ENCODE results near the gene FKBP11.

The FKBP11 gene

DNA sequence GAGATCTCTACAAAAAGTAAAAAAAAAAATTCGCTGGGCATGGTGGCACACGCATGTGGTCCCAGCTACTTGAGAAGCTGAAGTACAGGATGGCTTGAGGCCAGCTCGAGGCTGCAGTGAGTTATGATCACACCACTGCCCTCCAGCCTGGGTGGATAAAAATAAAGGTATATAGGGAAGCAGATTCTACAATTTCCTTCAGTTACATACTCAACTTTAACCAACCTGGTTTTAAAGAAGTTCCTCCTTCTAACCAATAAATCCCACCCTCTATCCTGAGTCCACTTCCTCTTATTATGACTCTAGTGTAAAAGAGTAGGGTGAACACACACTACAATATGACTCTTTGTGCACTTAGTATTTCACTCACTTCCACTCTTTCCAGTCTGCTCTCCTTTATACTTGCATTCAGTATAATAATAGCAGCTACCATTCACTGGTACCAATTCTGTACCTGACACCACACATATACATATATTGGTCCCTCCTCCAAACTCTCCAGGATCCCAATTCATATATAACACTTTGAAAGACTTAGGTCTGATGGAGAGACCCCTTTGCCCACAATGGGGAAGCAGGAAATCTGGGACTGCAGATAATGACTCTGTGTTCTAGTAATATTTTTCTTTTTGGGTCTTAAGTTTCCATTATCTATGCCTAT, 29.7 kb upstream of the FKBP11 start:
- in situ Hi-C loops (cut with HindIII; ENCODE audit: low sequenced_read_pairs), result no loop called here
- TF ChIP-seq, protein P1, sequence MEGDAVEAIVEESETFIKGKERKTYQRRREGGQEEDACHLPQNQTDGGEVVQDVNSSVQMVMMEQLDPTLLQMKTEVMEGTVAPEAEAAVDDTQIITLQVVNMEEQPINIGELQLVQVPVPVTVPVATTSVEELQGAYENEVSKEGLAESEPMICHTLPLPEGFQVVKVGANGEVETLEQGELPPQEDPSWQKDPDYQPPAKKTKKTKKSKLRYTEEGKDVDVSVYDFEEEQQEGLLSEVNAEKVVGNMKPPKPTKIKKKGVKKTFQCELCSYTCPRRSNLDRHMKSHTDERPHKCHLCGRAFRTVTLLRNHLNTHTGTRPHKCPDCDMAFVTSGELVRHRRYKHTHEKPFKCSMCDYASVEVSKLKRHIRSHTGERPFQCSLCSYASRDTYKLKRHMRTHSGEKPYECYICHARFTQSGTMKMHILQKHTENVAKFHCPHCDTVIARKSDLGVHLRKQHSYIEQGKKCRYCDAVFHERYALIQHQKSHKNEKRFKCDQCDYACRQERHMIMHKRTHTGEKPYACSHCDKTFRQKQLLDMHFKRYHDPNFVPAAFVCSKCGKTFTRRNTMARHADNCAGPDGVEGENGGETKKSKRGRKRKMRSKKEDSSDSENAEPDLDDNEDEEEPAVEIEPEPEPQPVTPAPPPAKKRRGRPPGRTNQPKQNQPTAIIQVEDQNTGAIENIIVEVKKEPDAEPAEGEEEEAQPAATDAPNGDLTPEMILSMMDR (IDR thresholded peaks at IDR 0.05; ENCODE audit: low read depth, low read length, missing control alignments), result no peak
- no peak for DNase-seq (ENCODE audit: low read depth)
- no peak overlapping the region for H3K4me3 ChIP-seq (ENCODE audit: low read depth, low read length)

DNA sequence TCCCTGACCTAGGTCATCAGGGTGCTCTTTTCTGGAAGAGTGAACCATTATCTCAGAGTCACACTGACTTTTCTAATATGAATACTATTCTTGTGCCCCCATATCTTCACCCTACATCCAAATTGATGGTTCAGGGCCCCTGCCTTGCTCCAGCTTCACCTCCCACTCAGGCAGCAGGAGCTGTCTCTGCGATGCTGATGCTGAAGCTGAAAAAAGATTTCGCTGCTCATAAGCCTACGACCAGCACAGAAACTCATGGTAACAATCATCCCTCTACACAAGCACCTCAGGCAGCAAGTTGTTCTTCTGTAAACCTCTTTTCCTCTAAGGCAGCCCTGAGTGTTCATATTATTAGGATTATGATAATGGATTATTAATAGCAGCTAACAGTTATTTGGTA, 28.8 kb upstream of the FKBP11 start:
- no peak for DNase-seq (ENCODE audit: low read depth)
- TF ChIP-seq, protein P1 (IDR thresholded peaks at IDR 0.05; ENCODE audit: low read depth, low read length, missing control alignments), result no peak
- H3K4me3 ChIP-seq (ENCODE audit: low read depth, low read length), result no peak overlapping the region
- in situ Hi-C loops (cut with HindIII; ENCODE audit: low sequenced_read_pairs), result no loop called here

DNA sequence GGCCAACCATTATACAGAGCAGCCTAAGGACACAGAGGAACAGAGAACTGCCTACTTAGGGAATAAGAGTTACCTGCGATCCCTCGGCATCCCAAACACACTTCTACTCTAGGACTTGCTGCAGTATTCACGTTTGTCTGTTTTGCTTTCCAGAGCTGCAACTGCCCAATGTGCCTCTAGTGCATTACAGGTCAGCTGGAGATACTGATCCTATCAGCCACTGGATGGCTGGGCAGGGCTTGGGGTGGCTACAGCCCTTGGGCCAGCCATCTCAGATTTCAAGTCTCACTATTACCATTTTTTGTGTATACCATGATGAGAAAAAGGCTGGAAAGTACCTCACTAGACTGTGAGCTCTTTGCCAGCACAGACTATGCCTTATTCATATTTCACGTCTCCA, 27.4 kb upstream of the FKBP11 start:
- DNase-seq (ENCODE audit: low read depth), result no peak
- in situ Hi-C loops (cut with HindIII; ENCODE audit: low sequenced_read_pairs), result no loop called here
- TF ChIP-seq, protein P1 (IDR thresholded peaks at IDR 0.05; ENCODE audit: low read depth, low read length, missing control alignments), result no peak
- no peak overlapping the region for H3K4me3 ChIP-seq (ENCODE audit: low read depth, low read length)

DNA sequence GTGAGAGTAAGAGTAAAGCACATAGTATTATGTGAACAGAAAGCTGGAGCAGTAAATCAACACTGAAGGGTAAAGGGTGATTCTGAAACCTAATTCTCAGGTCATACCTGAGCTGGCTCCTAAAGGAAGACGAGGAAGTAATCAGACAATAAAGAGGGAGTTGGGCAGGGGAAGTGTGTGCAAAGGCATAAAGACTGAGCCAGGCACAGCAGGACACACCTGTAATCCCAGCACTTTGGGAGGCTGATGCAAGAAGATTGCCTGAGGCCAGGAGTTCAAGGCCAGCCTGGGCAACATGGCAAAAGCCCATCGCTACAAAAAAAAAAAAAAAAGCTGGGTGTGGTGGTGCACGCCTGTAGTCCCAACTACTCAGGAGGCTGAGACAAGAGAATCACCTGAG, 22.4 kb upstream of the FKBP11 start:
- TF ChIP-seq, protein P1 (IDR thresholded peaks at IDR 0.05; ENCODE audit: low read depth, low read length, missing control alignments), result no peak
- in situ Hi-C loops (cut with HindIII; ENCODE audit: low sequenced_read_pairs), result no loop called here
- no peak overlapping the region for H3K4me3 ChIP-seq (ENCODE audit: low read depth, low read length)
- DNase-seq (ENCODE audit: low read depth), result no peak

DNA sequence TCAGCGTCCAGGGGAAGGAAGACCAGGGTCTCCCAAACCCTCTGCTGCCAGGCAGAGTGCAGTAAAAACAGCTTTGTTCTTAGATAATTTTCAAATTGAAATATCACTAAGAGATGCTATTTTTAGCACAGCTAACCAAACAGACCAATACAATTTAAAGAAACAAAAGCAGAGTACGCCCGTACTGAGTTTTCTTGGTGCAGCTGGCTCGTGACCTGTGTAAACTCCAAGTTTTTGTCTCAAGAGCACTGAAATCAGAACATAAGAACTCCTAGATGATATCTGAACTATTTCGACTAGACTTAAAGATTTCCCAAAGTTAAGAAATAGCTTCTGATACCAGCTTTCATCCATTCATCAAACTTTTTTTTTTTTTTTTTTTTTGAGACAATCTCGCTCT, 21.7 kb upstream of the FKBP11 start:
- TF ChIP-seq, protein P1 (IDR thresholded peaks at IDR 0.05; ENCODE audit: low read depth, low read length, missing control alignments), result no peak
- H3K4me3 ChIP-seq (ENCODE audit: low read depth, low read length), result no peak overlapping the region
- in situ Hi-C loops (cut with HindIII; ENCODE audit: low sequenced_read_pairs), result no loop called here
- no peak for DNase-seq (ENCODE audit: low read depth)

DNA sequence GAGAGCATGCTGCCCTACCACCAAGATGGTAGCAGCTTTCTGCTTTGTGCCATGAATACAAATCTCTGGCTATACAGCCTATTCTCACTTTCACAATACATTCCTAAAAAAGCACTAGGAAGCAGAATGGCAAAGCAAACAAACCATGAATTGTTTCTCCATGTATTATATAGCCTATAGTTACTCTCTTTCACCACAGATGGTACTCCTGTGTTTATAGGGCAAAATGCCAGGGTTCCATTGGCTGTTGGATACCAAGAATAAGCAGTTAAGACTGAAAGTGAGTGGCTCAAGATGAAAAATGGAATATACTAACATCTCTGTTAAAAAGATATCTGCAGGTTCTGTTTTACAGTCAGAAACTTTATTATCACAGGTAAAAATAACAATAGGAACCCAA, 20.9 kb upstream of the FKBP11 start:
- TF ChIP-seq, protein P1 (IDR thresholded peaks at IDR 0.05; ENCODE audit: low read depth, low read length, missing control alignments), result no peak
- DNase-seq (ENCODE audit: low read depth), result no peak
- in situ Hi-C loops (cut with HindIII; ENCODE audit: low sequenced_read_pairs), result no loop called here
- no peak overlapping the region for H3K4me3 ChIP-seq (ENCODE audit: low read depth, low read length)

Data from astrocyte of the cerebellum (primary cell).